ENCODE measurements around the gene EVA1A.

EVA1A gene, protein sequence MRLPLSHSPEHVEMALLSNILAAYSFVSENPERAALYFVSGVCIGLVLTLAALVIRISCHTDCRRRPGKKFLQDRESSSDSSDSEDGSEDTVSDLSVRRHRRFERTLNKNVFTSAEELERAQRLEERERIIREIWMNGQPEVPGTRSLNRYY

DNA sequence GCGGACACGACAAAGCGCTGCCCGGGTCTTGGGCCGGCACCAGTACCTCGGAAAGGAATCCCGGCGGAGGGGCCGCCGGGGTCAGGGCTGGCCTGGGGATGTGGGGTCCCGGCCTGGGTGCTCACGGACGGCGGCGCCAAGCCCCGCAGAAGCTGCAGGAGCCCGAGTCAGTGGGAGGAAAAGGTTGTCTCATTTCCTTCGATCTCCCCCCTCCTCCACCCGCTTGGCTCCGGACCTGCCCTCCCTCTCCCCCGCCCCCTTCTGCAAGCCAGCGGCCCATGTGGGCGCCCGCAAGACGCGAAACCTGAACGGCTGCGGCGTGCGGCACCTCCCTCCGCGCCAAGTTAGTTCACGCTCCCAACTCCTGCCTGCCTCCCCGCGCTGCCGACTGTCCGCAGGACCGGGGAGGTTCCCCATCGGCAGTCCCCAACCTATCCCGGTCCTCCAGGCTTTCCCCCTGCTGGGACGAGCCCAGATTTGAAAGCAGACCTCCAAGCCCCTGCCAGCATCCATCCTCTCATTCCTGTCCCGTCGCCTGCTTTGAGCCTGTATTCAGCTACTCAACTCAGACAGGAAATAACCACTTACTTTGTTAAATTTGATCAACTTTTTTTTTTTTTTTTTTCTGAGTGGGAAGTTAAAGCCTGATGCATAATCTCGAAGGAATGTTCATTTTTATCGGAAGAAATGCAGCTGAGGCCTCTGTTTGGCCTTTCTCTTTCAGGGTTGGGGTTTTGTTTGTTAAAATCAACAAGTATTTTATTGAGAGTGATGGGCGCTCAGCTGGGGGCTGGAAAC lies at the start of gene EVA1A:
EVA1A (minus strand) TSS at position 172 of the 798 bp plus-strand sequence. CDS start 42,799 bp downstream, outside the sequence.
- no peak for TF ChIP-seq GATA1 (IDR thresholded peaks at IDR 0.05; ENCODE audit: low read depth, low read length)
- no peak for TF ChIP-seq POLR2A (IDR thresholded peaks at IDR 0.05; ENCODE audit: low read length)
- DNase-seq = no peak

- DNase-seq = no peak
- TF ChIP-seq POLR2A (IDR thresholded peaks at IDR 0.05; ENCODE audit: low read length) = no peak
- no peak for TF ChIP-seq GATA1 (IDR thresholded peaks at IDR 0.05; ENCODE audit: low read depth, low read length)
Measured at GRCh38 chr2:75609937-75610508, 49.3 kb upstream of the EVA1A start.

GRCh38 chr2:75609334-75609689 lies 48.6 kb upstream of the EVA1A start:
- DNase-seq = no peak
- TF ChIP-seq GATA1 (IDR thresholded peaks at IDR 0.05; ENCODE audit: low read depth, low read length) (no peak), POLR2A (IDR thresholded peaks at IDR 0.05; ENCODE audit: low read length) (no peak)

DNA sequence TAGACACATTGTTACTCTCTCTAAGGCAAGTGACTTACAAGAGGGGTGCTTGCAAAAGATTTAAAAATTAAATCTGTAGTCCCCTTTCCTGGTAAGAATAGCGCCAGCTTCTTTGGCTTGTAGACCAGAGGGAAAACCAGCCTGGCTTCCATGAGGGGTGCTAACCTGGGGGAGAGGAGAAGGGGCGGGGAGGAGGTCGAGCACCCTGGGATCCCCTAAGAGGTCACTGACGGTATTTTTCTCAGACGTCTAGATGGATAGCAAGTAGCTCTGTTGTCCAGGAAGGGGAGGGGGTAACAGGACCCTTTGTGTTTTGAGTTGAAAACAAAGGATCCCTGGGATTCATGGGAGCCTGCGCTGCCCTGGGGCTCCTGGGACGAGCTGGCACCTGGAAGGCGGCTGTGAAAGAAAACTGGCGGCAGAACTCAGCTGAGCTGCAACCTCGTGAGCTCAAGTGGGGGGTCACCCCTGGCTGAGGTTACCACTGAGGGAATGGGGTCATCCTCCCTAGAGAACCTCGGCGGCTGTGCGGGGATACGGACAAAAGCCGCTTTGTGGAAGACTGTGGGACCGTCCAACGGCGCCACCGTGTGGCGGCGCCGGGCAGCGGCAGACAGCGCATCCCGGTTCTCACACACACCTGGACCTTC lies 48.1 kb upstream of the EVA1A start:
- peak; percentile 35 to 67 for DNase-seq
- no peak for TF ChIP-seq POLR2A (IDR thresholded peaks at IDR 0.05; ENCODE audit: low read length)
- no peak for TF ChIP-seq GATA1 (IDR thresholded peaks at IDR 0.05; ENCODE audit: low read depth, low read length)

DNA sequence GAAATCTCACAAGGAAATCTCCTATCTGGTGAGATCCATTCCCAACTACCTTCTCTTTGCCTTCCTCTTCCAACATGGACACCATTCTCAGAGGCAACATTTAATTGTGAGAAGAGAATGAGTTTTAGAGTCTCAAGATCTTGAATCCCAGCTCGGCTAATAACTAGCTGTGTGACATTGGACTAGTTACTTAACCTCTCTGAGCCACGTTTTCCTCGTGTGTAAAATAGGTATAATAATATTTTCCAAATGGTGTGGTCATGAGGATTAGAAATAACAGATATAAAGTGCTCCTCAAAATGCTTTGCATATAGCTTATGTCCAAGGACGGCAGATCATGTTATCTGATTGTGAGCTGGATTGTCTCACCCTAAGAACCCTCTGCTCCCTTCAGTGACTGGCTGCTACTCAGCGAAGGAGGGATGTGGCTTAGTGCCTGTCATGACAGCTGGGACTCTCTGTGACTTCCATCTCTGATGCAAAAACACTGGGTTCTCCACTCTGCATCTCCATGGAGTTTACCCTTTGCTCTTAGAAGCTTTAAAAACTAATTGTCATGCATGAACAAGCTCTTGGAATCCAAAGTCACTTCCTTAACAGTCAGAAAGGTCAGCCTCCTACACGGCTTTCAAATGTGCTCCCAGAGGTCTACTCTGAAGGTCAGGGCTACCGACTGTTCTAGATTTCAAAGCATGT lies 47.4 kb upstream of the EVA1A start:
- TF ChIP-seq GATA1 (IDR thresholded peaks at IDR 0.05; ENCODE audit: low read depth, low read length) (no peak), POLR2A (IDR thresholded peaks at IDR 0.05; ENCODE audit: low read length) (no peak)
- no peak for DNase-seq

DNA sequence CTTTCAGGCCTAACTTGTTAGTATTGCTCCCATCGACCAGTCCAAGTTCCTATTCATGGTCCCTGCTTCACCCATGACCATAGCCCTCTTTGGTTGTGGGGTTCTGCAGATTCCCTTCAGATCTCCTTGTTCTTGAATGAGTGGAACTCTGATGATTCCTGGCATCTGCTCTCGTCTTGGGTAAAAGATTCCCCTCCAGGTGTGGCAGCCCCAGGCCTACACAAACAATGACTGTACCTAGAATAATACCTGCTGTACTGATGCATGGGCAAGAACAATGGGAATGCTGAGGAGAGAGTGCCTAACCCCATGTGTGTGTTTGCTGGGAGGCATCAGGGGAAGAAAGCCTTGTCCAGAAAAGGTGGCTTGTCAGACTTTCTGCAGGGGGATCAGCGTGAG lies 46.7 kb upstream of the EVA1A start:
- TF ChIP-seq GATA1 (IDR thresholded peaks at IDR 0.05; ENCODE audit: low read depth, low read length) = no peak
- TF ChIP-seq POLR2A (IDR thresholded peaks at IDR 0.05; ENCODE audit: low read length) = no peak
- no peak for DNase-seq

GRCh38 chr2:75606761-75607399 lies 46.1 kb upstream of the EVA1A start:
- no peak for DNase-seq

DNA sequence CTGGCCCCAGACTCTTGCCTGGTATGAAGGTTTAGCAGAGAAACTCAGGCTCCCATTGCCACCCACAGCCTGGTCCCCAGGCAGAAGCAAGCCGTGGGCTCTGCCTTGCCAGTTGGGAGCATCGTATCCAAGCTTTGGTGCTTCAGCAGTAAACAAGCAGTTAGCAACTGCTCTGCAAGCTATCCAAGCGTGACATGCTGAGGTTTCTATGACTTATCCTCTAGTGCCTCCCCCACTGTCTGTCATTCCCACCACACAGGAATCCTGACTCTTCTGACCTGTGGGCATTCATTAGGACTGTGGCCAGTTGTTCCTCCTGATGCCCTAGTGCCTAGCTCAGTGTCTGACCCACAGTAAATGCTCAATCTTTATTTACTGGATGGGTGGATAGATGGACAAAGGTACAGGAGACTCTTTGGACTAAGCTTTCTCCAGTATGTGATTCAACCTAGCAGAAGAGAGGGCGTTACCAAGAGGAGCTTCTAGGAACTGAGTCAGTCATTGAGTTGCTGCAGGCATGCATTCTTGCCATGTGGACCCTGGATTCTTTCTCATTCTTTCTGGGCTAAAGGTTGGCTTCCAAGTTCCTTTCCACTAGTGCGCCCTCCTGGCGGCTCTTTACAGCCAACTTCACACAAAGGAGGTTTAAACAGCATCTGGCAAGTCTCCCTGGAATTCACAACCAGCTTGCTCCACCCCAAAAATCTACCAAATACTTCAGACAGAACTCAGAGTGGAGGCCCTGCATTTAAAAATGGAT lies 45.2 kb upstream of the EVA1A start:
- DNase-seq = no peak
- TF ChIP-seq GATA1 (IDR thresholded peaks at IDR 0.05; ENCODE audit: low read depth, low read length) (no peak), POLR2A (IDR thresholded peaks at IDR 0.05; ENCODE audit: low read length) (no peak)

More at GRCh38 chr2:75606761-75607399, 46.1 kb upstream of the EVA1A start:
- no peak for TF ChIP-seq POLR2A (IDR thresholded peaks at IDR 0.05; ENCODE audit: low read length)
- no peak for TF ChIP-seq GATA1 (IDR thresholded peaks at IDR 0.05; ENCODE audit: low read depth, low read length)

DNA sequence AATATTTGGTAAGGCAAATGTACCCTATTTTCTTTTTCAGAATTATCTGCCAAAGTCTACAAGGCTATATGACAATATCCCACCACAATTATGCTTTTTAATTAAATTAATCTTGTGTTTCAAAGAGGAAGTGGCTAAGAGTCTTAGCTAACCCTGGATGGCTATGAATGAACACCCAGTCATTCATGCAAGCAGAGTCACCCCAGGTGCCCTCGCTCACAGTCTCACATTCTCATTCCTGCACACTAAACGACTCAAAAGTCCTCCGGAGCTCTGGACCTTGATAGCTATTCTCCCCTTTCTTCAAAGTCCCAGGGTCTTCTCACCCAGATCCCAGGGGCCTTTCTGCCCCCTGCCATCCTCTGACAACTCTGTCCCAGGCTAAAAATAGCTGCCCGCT lies 43.7 kb upstream of the EVA1A start:
- TF ChIP-seq GATA1 (IDR thresholded peaks at IDR 0.05; ENCODE audit: low read depth, low read length) (no peak), POLR2A (IDR thresholded peaks at IDR 0.05; ENCODE audit: low read length) (no peak)
- DNase-seq = no peak

DNA sequence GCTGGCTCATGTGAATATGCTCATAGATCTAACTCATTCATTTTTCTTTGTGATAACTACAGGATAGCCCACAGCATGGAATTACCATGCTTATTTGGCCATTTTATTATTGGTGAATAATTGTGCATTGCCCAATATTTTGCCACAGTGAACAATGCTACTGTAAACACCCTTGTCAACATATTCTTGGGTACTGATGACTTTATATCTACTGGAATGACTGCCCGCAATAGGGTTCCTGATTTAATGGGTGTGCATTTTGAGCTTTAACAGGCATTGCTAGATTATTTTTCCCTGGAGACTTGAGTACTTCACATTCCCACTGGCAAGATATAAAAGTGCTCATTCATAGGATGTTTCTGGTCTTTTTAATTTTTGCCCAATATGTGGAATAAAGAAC lies 42.7 kb upstream of the EVA1A start:
- no peak for DNase-seq
- no peak for TF ChIP-seq GATA1 (IDR thresholded peaks at IDR 0.05; ENCODE audit: low read depth, low read length)
- no peak for TF ChIP-seq POLR2A (IDR thresholded peaks at IDR 0.05; ENCODE audit: low read length)

DNA sequence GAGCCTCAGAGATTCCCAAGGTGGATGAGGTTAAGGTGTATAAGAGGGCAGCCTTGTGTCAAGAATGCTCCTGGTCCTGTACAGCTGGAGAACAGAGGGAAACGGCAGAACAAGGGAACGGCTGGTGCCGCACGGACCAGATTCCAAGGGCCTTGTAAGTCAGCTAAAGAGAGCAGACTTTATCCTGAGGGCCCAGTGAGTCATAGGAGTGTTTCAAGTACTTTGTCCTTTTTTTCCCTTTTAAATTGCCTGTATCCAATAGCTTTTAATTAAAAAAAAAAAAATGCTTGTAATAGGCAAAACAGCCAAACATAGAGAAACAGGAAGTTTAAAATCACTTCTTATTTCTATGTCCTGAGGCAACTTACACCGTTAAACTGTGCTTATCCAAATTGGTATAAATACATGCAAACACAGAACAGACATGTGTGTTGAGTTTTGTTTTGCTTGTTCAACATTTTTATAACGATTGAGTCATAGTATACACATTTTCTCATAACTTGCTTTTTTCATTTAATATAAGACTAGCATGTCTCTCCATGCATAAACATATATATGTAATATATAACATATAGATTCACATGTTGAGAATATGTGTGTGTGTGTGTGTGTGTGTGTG lies 42.1 kb upstream of the EVA1A start:
- no peak for TF ChIP-seq GATA1 (IDR thresholded peaks at IDR 0.05; ENCODE audit: low read depth, low read length)
- TF ChIP-seq POLR2A (IDR thresholded peaks at IDR 0.05; ENCODE audit: low read length) = no peak
- DNase-seq = no peak

DNA sequence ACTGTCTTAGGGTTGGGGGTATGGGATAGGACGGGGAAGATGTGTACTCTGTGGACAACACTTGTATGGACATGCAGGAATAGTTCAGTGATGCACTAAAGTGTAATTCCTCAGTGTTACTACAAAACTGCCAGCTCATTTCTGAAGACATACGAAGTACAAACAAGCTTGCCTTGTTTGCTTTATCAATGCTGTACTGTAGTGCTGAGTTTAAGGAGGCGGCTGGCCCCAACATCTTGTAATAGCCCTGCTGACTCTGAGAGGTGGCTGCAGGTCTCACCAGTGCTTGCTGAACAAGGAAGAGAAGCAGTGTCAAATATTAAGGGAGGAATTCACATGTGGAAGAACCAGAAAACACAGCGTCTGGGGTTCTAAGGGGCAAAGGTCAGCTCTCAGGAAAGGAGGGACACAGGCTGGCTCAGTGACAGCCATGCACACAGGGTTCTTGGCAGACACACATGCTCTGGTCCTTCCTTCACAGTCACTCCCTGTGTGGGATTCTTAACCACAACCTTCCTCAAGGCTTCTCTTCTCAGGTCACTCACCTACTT lies 39.8 kb upstream of the EVA1A start:
- no peak for DNase-seq
- TF ChIP-seq POLR2A (IDR thresholded peaks at IDR 0.05; ENCODE audit: low read length) = no peak
- TF ChIP-seq GATA1 (IDR thresholded peaks at IDR 0.05; ENCODE audit: low read depth, low read length) = no peak
